ENCODE data around the gene SH3BP1. TPM values are rescaled to one million over a fixed set of nuclear protein-coding genes. Genes with fewer than 3 reads are reported as not detected.
A peak's percentile ranks its signal among the peaks of the same experiment; 100 is the strongest.

The SH3BP1 gene
- total and polyA plus RNA-seq, 8 donors, result 1.6 to 135 (median 9.5) TPM; not detected in 1

DNA sequence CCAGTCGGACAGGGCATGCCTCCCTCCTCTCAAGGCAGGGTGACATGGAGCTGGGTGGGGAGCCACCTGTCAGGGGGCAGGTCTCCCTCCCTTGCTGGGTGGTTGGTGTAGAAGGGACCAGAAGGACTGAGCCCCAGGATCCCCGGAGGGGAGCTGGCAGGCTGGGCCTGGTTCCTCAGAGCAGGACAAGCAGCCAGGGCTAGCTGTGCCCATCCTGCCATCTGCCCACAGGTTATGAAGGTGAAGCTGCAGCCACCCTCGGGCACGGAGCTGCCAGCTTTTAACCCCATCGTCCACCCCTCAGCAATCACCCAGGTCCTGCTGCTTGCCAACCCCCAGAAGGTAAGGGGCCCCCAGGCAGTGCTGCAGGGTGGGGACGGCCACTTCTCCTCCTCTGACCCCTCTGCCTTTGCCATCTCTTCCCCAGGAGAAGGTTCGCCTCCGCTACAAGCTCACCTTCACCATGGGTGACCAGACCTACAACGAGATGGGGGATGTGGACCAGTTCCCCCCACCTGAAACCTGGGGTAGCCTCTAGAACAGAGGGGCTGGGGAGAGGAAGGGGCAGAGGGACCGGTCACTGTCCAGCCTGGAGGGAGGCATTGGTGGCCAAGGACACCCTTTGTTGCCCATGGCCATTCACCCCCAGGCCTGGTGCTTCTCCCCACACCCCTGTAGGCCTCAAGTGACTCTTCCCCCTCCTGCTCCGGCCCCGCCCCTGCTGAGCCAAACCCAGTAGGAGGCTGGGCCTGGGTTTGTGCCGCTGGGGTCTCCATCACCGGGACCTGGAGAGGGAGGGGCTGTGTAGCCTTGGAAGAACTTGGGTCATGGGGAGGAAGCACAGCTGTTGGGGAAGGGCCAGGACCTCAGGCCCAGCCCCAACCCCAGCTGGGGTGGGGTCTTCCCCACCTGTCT is 7.0 kb upstream of the SH3BP1 start:
- no peak for DNase-seq
- no peak for TF ChIP-seq POLR2A (IDR thresholded peaks at IDR 0.05)
- TF ChIP-seq, protein P1, sequence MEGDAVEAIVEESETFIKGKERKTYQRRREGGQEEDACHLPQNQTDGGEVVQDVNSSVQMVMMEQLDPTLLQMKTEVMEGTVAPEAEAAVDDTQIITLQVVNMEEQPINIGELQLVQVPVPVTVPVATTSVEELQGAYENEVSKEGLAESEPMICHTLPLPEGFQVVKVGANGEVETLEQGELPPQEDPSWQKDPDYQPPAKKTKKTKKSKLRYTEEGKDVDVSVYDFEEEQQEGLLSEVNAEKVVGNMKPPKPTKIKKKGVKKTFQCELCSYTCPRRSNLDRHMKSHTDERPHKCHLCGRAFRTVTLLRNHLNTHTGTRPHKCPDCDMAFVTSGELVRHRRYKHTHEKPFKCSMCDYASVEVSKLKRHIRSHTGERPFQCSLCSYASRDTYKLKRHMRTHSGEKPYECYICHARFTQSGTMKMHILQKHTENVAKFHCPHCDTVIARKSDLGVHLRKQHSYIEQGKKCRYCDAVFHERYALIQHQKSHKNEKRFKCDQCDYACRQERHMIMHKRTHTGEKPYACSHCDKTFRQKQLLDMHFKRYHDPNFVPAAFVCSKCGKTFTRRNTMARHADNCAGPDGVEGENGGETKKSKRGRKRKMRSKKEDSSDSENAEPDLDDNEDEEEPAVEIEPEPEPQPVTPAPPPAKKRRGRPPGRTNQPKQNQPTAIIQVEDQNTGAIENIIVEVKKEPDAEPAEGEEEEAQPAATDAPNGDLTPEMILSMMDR (IDR thresholded peaks at IDR 0.05), result no peak
- no peak for TF ChIP-seq EP300 (IDR thresholded peaks at IDR 0.05)
- no peak for TF ChIP-seq POLR2AphosphoS5 (IDR thresholded peaks at IDR 0.05)
- H3K27ac ChIP-seq, result peak overlapping the region; percentile 64 to 90 (median 81)
- peak overlapping the region in 1 of 4 donors; percentile 14 for H3K4me3 ChIP-seq
- intact Hi-C loops (cut with DNase I; ENCODE audit: low total_unique reads), result no loop called here
- H3K9me3 ChIP-seq, result no peaks in the 10 kb centered on the region
- no peaks in the 10 kb centered on the region for H3K27me3 ChIP-seq
- H3K4me1 ChIP-seq, result peaks cover 33 to 67% (median 53%) of the 10 kb centered on the region in 4 donors
- peaks cover 12 to 56% (median 55%) of the 10 kb centered on the region in 4 donors for H3K36me3 ChIP-seq
- WGBS, 5 donors, result 71 to 81% (median 77%) methylated on average over 6 to 14 of the region's 14 CpGs

DNA sequence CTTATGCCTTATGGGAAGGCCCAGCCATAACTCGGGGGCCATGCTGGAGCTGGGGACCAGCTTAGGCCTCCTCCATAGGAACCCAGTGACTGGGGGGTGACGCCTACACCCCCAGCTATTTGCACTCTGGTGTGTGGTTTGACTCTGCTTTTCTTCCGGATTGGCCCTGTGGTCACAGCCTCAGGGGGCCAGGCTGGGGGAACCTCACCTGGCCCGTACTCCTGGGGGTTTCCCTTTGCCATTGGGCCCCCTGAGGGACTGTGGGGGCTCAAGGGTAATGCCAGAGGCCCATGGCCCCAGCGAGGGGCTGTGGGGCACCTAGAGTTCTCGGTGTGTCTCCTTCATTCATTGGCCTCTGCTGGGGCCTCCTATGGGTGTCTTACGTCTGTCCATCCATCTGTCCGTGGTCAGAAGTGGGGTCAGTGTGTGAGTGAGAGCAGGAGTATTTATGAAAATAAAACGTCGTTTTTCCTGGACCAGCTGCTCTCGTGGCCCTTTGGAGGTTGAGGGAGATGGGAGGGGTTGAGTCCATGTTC is 6.3 kb upstream of the SH3BP1 start:
- Histone ChIP-seq H3K27me3 (no peaks in the 10 kb centered on the region), H3K9me3 (no peaks in the 10 kb centered on the region), H3K4me3 (peak overlapping the region in 2 of 4 donors; percentile 14 to 26), H3K4me1 (peaks cover 35 to 70% (median 54%) of the 10 kb centered on the region in 4 donors), H3K27ac (peak overlapping the region; percentile 64 to 90 (median 81)), H3K36me3 (peaks cover 12 to 49% (median 48%) of the 10 kb centered on the region in 4 donors)
- WGBS, 5 donors, result 25 to 50% (median 40%) methylated on average over 7 to 11 of the region's 11 CpGs
- DNase-seq, result no peak
- intact Hi-C loops (cut with DNase I; ENCODE audit: low total_unique reads), result no loop called here
- TF ChIP-seq, protein P1 (IDR thresholded peaks at IDR 0.05), result no peak
- TF ChIP-seq EP300 (IDR thresholded peaks at IDR 0.05) (no peak), POLR2A (IDR thresholded peaks at IDR 0.05) (no peak), POLR2AphosphoS5 (IDR thresholded peaks at IDR 0.05) (no peak)

DNA sequence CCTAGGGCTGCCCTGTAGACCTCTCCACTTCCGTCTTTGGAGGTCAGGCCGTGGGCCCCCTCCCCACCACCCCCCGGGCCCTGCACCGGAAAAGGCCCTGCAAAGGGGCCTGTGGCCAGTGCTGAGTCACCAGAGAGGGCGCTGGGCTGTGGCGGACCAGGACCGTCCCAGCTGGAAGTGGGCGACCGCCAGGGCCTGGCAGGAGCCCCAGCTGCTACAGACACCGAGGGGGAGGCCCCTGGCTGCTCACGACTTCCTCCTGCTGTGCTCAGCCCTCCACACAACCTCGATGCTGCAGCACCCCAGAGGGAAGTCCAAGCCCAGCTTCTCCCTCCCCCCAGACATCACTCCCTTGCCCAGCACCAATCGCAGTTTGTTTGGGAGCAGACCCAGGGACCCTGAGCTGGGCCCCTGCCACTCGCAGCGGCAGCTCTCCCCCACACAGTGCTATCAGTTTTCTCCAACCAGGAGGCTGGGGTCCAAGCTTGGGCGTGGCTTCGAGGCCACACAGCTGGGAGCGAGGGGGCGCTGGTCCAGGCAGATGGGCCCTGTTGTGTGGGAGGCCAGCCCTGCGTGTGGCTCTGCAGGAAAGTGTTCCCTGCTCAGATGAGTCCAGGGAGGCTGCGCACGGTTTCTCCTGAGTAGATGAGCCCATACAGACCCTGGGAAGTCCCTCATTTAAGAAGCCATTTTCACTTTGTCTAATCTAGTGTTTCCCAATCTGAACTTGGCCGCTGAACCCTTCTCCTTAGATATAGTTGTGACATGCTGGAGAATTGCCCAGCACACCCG is 5.6 kb upstream of the SH3BP1 start:
- Histone ChIP-seq H3K36me3 (peaks cover 12 to 42% (median 41%) of the 10 kb centered on the region in 4 donors), H3K27ac (peak overlapping the region; percentile 64 to 90 (median 81)), H3K4me3 (peak overlapping the region; percentile 14 to 26 (median 19)), H3K4me1 (peaks cover 41 to 77% (median 57%) of the 10 kb centered on the region in 4 donors), H3K27me3 (no peaks in the 10 kb centered on the region), H3K9me3 (no peaks in the 10 kb centered on the region)
- peak; percentile 86 to 95 for DNase-seq
- TF ChIP-seq EP300 (IDR thresholded peaks at IDR 0.05), result no peak
- peak in 2 of 3 donors; percentile 46 to 47 for TF ChIP-seq POLR2AphosphoS5 (IDR thresholded peaks at IDR 0.05)
- TF ChIP-seq POLR2A (IDR thresholded peaks at IDR 0.05), result no peak
- TF ChIP-seq, protein P1 (IDR thresholded peaks at IDR 0.05), result peak in 2 of 7 experiments; percentile 13 to 20
- intact Hi-C loops (cut with DNase I; ENCODE audit: low total_unique reads), result no loop called here
- 1 to 8% (median 4%) methylated on average over 13 to 24 of the region's 24 CpGs for WGBS, 5 donors

All from stomach (tissue), 9 donors.